CD4-positive, alpha-beta T cell treated with Interleukin-6 at 100 ng/mL for 8 hours (primary cell): ENCODE results near the gene GNG10.
"Not testable (repeated sequence)": the region's sequence is repeated elsewhere in the genome, so short reads cannot be mapped to it uniquely, and the experiment has no call there.

Experiments
- DNase-seq: peaks from one replicate; pipeline ENCODE4 v3.0.0-alpha.2; 2020; ENCODE audit warnings: mixed read lengths, low spot score

The GNG10 gene

GRCh38 chr9:111661150-111661801, at the start of gene GNG10:
GNG10 (plus strand) TSS chr9:111661605; CDS start chr9:111661635, 30 bp downstream.
- peak; percentile 58 for DNase-seq

GRCh38 chr9:111613436-111614040, 47.9 kb upstream of the GNG10 start:
- DNase-seq, result no peak

GRCh38 chr9:111615928-111616327, 45.5 kb upstream of the GNG10 start:
- DNase-seq, result no peak

GRCh38 chr9:111617349-111617748, 44.1 kb upstream of the GNG10 start:
- not testable (repeated sequence) for DNase-seq

GRCh38 chr9:111621895-111622480, 39.4 kb upstream of the GNG10 start:
- peak; percentile 24 for DNase-seq

GRCh38 chr9:111622626-111623025, 38.8 kb upstream of the GNG10 start:
- DNase-seq, result no peak

- no peak for DNase-seq
These were observed 34.0 kb upstream of the GNG10 start for GRCh38 chr9:111627260-111627963.

GRCh38 chr9:111628411-111628810, 33.0 kb upstream of the GNG10 start:
- no peak for DNase-seq

GRCh38 chr9:111630182-111630963, 31.0 kb upstream of the GNG10 start:
- DNase-seq, result no peak

- no peak for DNase-seq
These were observed 30.5 kb upstream of the GNG10 start for GRCh38 chr9:111630964-111631213.

- DNase-seq, result peak; percentile 98
These were observed 30.0 kb upstream of the GNG10 start, which contains the start of gene DNAJC25 for GRCh38 chr9:111631214-111631971. DNAJC25 (plus strand) TSS chr9:111631334; CDS start chr9:111631408, 74 bp downstream.

- DNase-seq, result no peak
These were observed 29.3 kb upstream of the GNG10 start for GRCh38 chr9:111632060-111632459.

- DNase-seq, result no peak
These were observed 28.6 kb upstream of the GNG10 start for GRCh38 chr9:111632695-111633388.

- DNase-seq, result no peak
These were observed 28.0 kb upstream of the GNG10 start for GRCh38 chr9:111633389-111633736.

- DNase-seq, result no peak
These were observed 26.5 kb upstream of the GNG10 start for GRCh38 chr9:111634860-111635259.

GRCh38 chr9:111637421-111637950, 23.9 kb upstream of the GNG10 start:
- no peak for DNase-seq

- DNase-seq, result no peak
These were observed 17.1 kb upstream of the GNG10 start for GRCh38 chr9:111644195-111644772.

- DNase-seq, result no peak
These were observed 15.6 kb upstream of the GNG10 start for GRCh38 chr9:111645806-111646205.

- no peak for DNase-seq
These were observed 15.0 kb upstream of the GNG10 start for GRCh38 chr9:111646417-111646816.

GRCh38 chr9:111648066-111648465, 13.3 kb upstream of the GNG10 start:
- DNase-seq, result no peak
